Skeletal muscle tissue (tissue), 4 donors: Measurements from ENCODE around the gene RBFOX1. TPM values are rescaled to one million over a fixed set of nuclear protein-coding genes. Genes with fewer than 3 reads are reported as not detected.

Experiments
- H3K27ac ChIP-seq: one replicate; pipeline ENCODE4 v1.7.0; 2013; ENCODE audit warnings: mild to moderate bottlenecking, low read depth, low read length, inconsistent platforms
- H3K27me3 ChIP-seq, 3 donors: one replicate each; pipeline ENCODE4 v1.7.0; 2013; ENCODE audit warnings: low read length in 3 of 3; ENCODE audit not compliant: control insufficient read depth in 3 of 3, insufficient read depth in 3 of 3
- H3K36me3 ChIP-seq, 3 donors: one replicate each; pipeline ENCODE4 v1.7.0; 2013; ENCODE audit warnings: low read length in 3 of 3; ENCODE audit not compliant: control insufficient read depth in 3 of 3, insufficient read depth in 3 of 3
- H3K4me1 ChIP-seq, 3 donors: one replicate each; pipeline ENCODE4 v1.7.0; 2013; ENCODE audit warnings: low read length in 3 of 3, mild to moderate bottlenecking in 3 of 3; ENCODE audit not compliant: control insufficient read depth in 3 of 3, insufficient read depth in 3 of 3
- H3K4me3 ChIP-seq, 3 donors: one replicate each; pipeline ENCODE4 v1.7.0; 2013; ENCODE audit warnings: low read length in 3 of 3
- H3K9ac ChIP-seq, 3 donors: one replicate each; pipeline ENCODE4 v1.7.0; 2013; ENCODE audit warnings: low read length in 3 of 3, mild to moderate bottlenecking in 3 of 3, moderate library complexity in 2 of 3, low read depth in 1 of 3
- H3K9me3 ChIP-seq, 3 donors: one replicate each; pipeline ENCODE4 v1.7.0; 2013; ENCODE audit warnings: low read length in 3 of 3; ENCODE audit not compliant: control insufficient read depth in 3 of 3
- total RNA-seq: library from RNA; depleted of rRNA; stranded (reverse); fragments of >200 nt; gene quantifications from one replicate; pipeline ENCODE4 v1.2.3, GENCODE V29; 2014
- donor health status: Osteomylitis.

Gene RBFOX1
- total RNA-seq, 1 donor from 2014 or later, result 26.1 TPM

DNA sequence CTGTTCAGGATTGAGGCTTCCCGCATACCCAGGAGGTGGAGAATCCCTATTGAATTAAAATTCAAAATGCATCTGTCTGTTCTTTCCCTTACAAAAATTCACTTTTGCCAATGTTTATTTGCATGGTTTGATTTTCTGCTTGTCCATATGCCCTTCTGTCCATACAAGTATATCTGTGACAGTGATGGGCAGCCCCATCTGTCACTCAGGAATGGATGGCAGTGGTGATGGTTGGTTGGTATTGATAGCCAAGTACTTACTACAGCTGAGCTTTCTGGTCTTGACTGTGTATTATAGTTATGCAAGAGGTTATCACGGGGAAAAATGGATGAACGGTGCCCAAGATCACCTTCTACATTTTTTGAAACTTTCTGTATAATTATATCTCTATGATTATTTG, 171.0 kb downstream of the RBFOX1 start:
- H3K9me3 ChIP-seq, result no peaks in the 10 kb centered on the region
- no peak overlapping the region for H3K9ac ChIP-seq
- H3K27ac ChIP-seq, result no peak overlapping the region
- H3K4me3 ChIP-seq, result no peak overlapping the region
- H3K4me1 ChIP-seq, result peaks cover 8 to 38% (median 13%) of the 10 kb centered on the region in 3 donors
- H3K36me3 ChIP-seq, result no peaks in the 10 kb centered on the region
- H3K27me3 ChIP-seq, result no peaks in the 10 kb centered on the region

DNA sequence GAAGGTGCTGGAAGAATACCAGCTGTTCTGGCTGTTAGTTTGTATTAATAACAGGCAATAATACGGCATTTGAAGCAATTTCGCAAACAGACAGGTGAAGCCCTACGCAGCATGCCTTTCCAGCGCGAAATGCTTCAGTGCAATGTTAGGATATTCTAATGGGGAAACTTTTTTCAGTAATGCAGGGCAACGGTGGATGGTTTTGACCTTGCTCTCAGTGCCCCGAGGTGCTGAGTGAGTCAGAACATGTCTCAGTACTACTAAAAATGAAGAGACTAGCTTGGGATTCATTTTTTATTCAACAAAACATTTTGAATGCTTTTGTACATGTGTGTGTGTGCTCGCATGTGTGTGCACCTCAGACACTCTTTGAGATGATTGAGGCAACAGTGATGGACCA, 172.2 kb downstream of the RBFOX1 start:
- no peak overlapping the region for H3K27ac ChIP-seq
- H3K9ac ChIP-seq, result no peak overlapping the region
- H3K4me3 ChIP-seq, result no peak overlapping the region
- peaks cover 8 to 44% (median 14%) of the 10 kb centered on the region in 3 donors for H3K4me1 ChIP-seq
- H3K27me3 ChIP-seq, result no peaks in the 10 kb centered on the region
- no peaks in the 10 kb centered on the region for H3K36me3 ChIP-seq
- H3K9me3 ChIP-seq, result no peaks in the 10 kb centered on the region

DNA sequence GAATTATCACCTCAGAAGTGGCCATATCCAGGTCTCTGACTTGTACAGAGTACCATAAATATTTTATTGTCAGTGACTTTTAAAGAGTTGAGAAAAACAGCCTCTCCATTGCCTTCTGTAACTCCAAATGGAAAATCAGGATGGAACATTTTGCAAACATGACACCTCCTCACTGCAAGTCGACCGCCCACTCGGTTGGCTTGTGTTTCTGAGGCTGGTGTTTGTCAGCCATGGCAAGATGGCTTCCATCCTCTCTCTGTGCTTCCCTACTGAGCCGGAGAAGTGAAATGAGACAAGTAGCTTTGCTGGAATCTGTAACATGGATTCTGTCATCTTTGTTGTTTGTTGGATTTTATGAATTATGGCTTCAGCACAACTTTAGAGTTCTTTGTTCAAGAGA, 172.8 kb downstream of the RBFOX1 start:
- Histone ChIP-seq H3K36me3 (no peaks in the 10 kb centered on the region), H3K27ac (no peak overlapping the region), H3K9me3 (no peaks in the 10 kb centered on the region), H3K27me3 (no peaks in the 10 kb centered on the region), H3K4me3 (no peak overlapping the region), H3K4me1 (peaks cover 12 to 51% (median 17%) of the 10 kb centered on the region in 3 donors), H3K9ac (no peak overlapping the region)

DNA sequence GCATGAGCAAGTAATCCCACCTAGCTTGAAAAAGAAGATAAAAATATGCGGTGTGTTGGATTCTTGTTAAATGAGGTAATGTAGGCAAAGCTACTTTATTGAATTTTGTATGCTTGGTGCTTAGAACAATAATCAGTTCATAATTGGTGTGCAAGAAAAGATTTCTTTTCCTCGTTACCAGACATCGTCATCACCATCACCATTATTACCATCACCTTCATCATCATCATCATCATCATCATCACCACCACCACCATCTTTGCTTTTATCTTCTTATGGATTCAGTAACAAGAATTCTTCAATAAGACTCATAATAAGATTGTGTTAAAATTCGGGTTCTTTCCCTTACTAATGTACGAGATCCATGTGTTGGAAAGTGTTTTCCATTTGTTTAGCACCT, 173.7 kb downstream of the RBFOX1 start:
- Histone ChIP-seq H3K36me3 (no peaks in the 10 kb centered on the region), H3K9ac (no peak overlapping the region), H3K9me3 (no peaks in the 10 kb centered on the region), H3K4me1 (peaks cover 12 to 48% (median 23%) of the 10 kb centered on the region in 3 donors), H3K4me3 (no peak overlapping the region), H3K27ac (no peak overlapping the region), H3K27me3 (no peaks in the 10 kb centered on the region)

DNA sequence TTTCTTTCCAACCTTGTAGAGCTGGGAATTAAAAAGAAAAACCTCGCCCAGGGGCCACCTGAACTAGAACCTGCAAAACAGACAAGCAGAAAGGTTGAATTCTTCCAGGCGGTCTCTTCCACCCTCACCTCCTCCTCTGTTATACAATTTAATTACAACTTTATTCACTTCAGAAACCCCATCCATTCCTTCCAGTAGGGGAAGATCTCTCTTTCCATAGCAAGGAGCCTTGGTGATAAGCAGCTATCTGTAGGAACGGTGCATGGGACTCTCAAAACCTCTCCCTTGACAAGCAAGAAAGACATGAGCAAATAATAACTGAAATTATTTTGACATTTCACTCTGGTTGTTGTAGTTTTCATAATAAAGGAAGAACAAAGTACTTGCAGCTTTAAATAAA, 176.0 kb downstream of the RBFOX1 start:
- Histone ChIP-seq H3K27me3 (no peaks in the 10 kb centered on the region), H3K27ac (no peak overlapping the region), H3K9ac (no peak overlapping the region), H3K9me3 (no peaks in the 10 kb centered on the region), H3K4me1 (peaks cover 7 to 43% (median 19%) of the 10 kb centered on the region in 3 donors), H3K36me3 (no peaks in the 10 kb centered on the region), H3K4me3 (no peak overlapping the region)

DNA sequence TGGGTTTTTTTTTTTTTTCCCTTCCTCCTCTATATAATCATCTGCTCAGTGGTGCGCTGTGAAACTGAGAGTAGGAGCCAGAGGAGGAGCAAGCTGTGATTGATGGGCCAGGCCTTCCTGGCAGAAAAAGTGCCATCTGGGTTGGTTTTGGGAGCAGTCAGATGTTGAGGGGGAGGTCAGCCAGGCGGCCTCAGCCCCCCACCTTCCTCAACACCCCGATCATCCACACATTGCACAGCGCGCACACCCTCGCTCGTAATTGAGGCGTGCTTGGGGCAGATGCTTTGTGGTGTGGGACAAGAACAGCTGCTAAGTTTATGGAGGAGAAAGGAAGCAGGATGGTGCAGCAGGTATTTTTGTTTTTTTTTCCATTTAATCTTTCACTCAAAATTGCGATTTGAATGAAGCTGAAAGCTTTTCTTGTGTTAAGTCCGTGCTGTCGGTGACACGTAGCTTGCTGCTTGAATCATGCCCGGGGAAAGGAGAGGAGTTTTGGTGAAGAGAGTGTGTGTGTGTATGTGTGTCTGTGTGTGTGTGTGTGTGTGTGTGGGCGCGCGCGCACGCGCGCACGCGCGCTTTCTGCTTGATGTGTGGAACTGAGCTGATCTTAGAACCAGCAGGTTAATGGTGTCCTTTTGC, 177.4 kb downstream of the RBFOX1 start:
- H3K9ac ChIP-seq, result no peak overlapping the region
- H3K9me3 ChIP-seq, result no peaks in the 10 kb centered on the region
- H3K27me3 ChIP-seq, result no peaks in the 10 kb centered on the region
- no peak overlapping the region for H3K27ac ChIP-seq
- no peak overlapping the region for H3K4me3 ChIP-seq
- no peaks in the 10 kb centered on the region for H3K36me3 ChIP-seq
- H3K4me1 ChIP-seq, result peaks cover 4 to 41% (median 15%) of the 10 kb centered on the region in 3 donors

DNA sequence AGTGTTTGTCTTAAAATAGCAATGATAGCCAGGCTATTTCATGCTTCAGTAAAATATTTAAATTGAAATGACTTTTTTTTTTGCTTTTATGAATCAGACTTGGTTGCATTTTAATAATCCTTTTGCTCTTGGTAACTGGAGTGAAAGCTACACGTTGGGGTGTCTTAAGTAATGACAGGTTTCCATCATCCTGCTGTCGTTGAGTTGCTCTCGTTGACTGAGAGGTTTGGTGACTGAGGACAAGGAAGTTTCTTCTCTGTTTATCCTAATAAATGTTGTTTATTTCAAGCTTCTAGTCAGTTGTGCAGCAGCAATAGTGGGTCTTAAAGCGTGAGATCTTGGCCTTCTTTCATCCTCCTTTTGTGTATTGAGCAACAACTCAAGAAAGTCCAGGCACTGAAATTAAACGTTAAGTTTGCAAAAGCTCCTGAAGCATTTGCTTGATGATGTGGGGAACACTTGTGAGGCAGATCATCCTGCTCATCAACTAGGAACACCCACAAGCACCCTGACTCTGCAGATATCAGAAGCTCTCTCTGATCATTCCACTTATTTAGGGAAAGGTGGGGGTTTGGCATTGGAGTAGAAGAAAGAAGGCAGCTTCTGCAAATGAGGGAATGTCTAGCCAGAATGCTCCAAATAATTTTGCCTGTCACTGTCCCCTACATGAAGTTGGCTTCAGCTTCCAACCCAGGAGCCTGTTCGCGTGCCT, 179.1 kb downstream of the RBFOX1 start:
- no peak overlapping the region for H3K4me3 ChIP-seq
- H3K27me3 ChIP-seq, result no peaks in the 10 kb centered on the region
- no peak overlapping the region for H3K9ac ChIP-seq
- no peaks in the 10 kb centered on the region for H3K36me3 ChIP-seq
- H3K9me3 ChIP-seq, result no peaks in the 10 kb centered on the region
- no peak overlapping the region for H3K27ac ChIP-seq
- peaks cover 4 to 45% (median 18%) of the 10 kb centered on the region in 3 donors for H3K4me1 ChIP-seq

DNA sequence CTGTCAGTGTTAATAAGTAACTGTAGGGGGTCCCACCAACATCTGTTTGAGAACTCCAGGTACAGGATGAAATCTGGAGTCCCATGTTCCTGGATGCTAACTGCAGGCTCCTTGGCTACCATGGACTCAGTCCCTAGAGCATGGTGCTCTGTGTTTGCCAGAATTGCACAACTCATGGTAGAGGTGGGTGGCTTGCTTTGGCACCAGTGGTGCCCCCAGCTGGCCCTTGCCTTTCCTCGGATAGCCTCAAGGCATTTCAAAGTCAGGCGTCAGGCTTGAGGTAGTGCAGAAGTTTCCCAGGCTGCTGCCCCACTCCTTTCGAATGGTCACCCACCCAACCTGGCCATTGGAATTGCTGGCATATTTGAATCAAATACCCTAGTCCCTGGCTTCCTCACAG, 179.9 kb downstream of the RBFOX1 start:
- Histone ChIP-seq H3K9ac (no peak overlapping the region), H3K9me3 (no peaks in the 10 kb centered on the region), H3K4me1 (peaks cover 4 to 45% (median 18%) of the 10 kb centered on the region in 3 donors), H3K27me3 (no peaks in the 10 kb centered on the region), H3K27ac (no peak overlapping the region), H3K4me3 (no peak overlapping the region), H3K36me3 (no peaks in the 10 kb centered on the region)

DNA sequence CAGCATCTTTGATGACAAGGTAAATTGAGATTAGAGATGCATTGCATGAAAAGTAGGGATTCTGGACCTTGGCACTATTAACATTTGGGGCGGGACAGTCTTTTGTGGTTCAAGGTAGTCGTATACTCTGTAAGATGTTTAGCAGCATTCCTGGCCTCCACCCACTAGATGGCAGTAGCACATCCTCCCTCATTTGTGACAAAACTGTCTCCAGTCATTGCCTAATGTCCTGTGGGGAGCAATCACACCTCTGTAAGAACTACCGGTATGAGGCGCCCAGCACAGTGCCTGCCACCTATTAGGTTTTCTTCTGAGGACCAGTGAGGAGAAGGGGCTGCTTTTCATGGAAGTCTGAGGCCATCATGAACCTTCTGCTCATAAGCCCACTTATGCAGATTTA, 180.8 kb downstream of the RBFOX1 start:
- Histone ChIP-seq H3K9ac (no peak overlapping the region), H3K27ac (no peak overlapping the region), H3K4me1 (peaks cover 4 to 40% (median 16%) of the 10 kb centered on the region in 3 donors)

DNA sequence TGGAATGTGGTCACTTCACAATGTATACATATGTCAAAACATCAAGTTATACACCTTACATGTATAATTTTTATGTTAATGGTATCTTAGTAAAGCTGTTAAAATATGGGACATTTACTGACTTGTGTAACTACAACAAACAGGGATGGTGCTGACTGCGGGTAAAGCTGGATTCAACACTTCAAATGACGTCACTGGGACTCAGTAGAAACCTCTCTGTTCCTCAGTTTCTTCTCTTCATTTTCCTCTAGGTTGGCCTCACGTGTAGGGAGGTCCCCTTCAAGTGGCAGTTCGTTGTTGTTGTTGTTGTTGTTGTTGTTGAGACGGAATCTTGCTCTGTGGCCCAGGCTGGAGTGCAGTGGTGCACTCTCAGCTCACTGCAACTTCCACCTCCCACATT, 182.9 kb downstream of the RBFOX1 start:
- Histone ChIP-seq H3K27ac (no peak overlapping the region), H3K27me3 (no peaks in the 10 kb centered on the region), H3K9me3 (no peaks in the 10 kb centered on the region), H3K4me1 (peaks cover 0 to 27% (median 11%) of the 10 kb centered on the region in 3 donors), H3K36me3 (peaks cover 0 to 4% (median 0%) of the 10 kb centered on the region in 3 donors), H3K9ac (no peak overlapping the region), H3K4me3 (no peak overlapping the region)

More for the DNA sequence above, 180.8 kb downstream of the RBFOX1 start:
- Histone ChIP-seq H3K27me3 (no peaks in the 10 kb centered on the region), H3K36me3 (peaks cover 0 to 3% (median 0%) of the 10 kb centered on the region in 3 donors), H3K9me3 (no peaks in the 10 kb centered on the region), H3K4me3 (no peak overlapping the region)
